Measurements from ENCODE around the gene CCDC88B.
A peak's percentile ranks its signal among the peaks of the same experiment; 100 is the strongest.
"Not testable (repeated sequence)": the region's sequence is repeated elsewhere in the genome, so short reads cannot be mapped to it uniquely, and the experiment has no call there.

Gene CCDC88B

GRCh38 chr11:64305691-64306562, 34.1 kb upstream of the CCDC88B start:
- DNase-seq: peak; percentile 49

- DNase-seq: no peak
These were observed 33.5 kb upstream of the CCDC88B start for GRCh38 chr11:64306563-64306875.

GRCh38 chr11:64306876-64307622, 33.0 kb upstream of the CCDC88B start:
- no peak for DNase-seq

- not testable (repeated sequence) for DNase-seq
These were observed 32.2 kb upstream of the CCDC88B start for GRCh38 chr11:64307795-64308194.

- DNase-seq: no peak
These were observed 27.1 kb upstream of the CCDC88B start for GRCh38 chr11:64312947-64313346.

GRCh38 chr11:64313491-64314145, 26.4 kb upstream of the CCDC88B start:
- no peak for DNase-seq

GRCh38 chr11:64314146-64314804, 25.7 kb upstream of the CCDC88B start:
- no peak for DNase-seq

GRCh38 chr11:64314805-64315561, 25.0 kb upstream of the CCDC88B start:
- no peak for DNase-seq

GRCh38 chr11:64315667-64316526, 24.1 kb upstream of the CCDC88B start:
- not testable (repeated sequence) for DNase-seq

- peak; percentile 57 for DNase-seq
These were observed 23.2 kb upstream of the CCDC88B start for GRCh38 chr11:64316672-64317324.

GRCh38 chr11:64317325-64317960, 22.6 kb upstream of the CCDC88B start, which contains the start of gene TRMT112:
TSS of gene TRMT112 (minus strand) at chr11:64317559. CDS start at chr11:64317526, 33 bp downstream.
- peak; percentile 99 for DNase-seq

- DNase-seq: peak; percentile 92
These were observed 21.8 kb upstream of the CCDC88B start, which contains the start of gene PRDX5 for GRCh38 chr11:64317961-64318765. TSS of gene PRDX5 (plus strand) at chr11:64318121. CDS start at chr11:64318216, 95 bp downstream.

GRCh38 chr11:64318766-64319761, 20.9 kb upstream of the CCDC88B start:
- no peak for DNase-seq

- no peak for DNase-seq
These were observed 19.4 kb upstream of the CCDC88B start for GRCh38 chr11:64320556-64320955.

- DNase-seq: no peak
These were observed 19.0 kb upstream of the CCDC88B start for GRCh38 chr11:64321026-64321425.

GRCh38 chr11:64321533-64321932, 18.5 kb upstream of the CCDC88B start:
- peak; percentile 87 for DNase-seq

GRCh38 chr11:64322925-64323260, 17.1 kb upstream of the CCDC88B start:
- peak; percentile 1 for DNase-seq

GRCh38 chr11:64323373-64323772, 16.6 kb upstream of the CCDC88B start:
- no peak for DNase-seq

All from NCI-H226 (cell line).